T-helper 2 cell treated with Interferon-gamma antibody and Interleukin-4, amounts not matched to agents 5 μg/mL and 100 μg/mL, for 36 hours (primary cell): ENCODE data around the gene TMUB2.

ENCODE experiments used
- DNase-seq: peaks from one replicate; pipeline ENCODE4 v3.0.0; 2021; ENCODE audit warnings: low spot score
- H3K27ac Mint-ChIP-seq: one replicate; pipeline ENCODE4 v1.8.0; 2021; ENCODE audit warnings: mild to moderate bottlenecking, mixed read lengths
- H3K27me3 Mint-ChIP-seq: one replicate; pipeline ENCODE4 v1.8.0; 2021; ENCODE audit warnings: low read depth, mixed read lengths
- H3K36me3 Mint-ChIP-seq: one replicate; pipeline ENCODE4 v1.8.0; 2021; ENCODE audit warnings: low read depth, mixed read lengths
- H3K4me1 Mint-ChIP-seq: one replicate; pipeline ENCODE4 v1.8.0; 2021; ENCODE audit warnings: low read depth, mixed read lengths
- H3K4me3 Mint-ChIP-seq: one replicate; pipeline ENCODE4 v1.8.0; 2022; ENCODE audit warnings: mild to moderate bottlenecking, moderate library complexity, mixed read lengths
- H3K9me3 Mint-ChIP-seq: one replicate; pipeline ENCODE4 v1.8.0; 2021; ENCODE audit warnings: mixed read lengths

Gene TMUB2

DNA sequence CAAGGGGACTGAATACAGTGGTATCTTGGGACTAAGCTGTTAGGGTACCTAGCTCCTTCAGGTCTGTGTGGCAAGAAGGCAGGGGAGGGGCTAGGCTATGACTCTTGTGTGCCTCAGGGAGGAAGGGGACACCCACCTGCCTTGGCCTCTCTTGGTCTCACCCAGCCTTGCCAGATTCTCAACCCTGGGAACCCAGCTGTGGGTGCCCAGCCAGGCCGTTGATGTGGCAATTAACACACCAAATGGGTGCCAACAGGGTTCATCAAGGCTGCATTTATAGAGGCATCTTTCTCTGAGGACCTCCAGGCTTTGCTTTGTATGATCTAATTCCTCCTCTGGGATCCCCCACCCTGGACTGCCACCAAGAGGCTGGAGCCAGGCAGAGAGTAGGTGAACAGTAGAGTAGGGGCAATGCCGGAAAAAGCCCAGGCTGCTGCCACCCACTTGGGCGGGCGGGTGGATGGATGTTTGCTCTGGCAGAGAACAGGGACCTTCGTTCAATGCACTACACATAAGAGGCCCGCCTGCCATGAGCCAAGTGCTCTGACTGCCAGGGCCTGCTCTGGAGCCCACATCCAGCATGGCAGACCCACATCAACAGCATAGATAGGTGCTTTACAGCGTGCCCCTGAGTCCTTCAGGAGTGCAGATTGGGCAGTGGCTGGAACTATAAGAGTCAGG is 19.5 kb upstream of the TMUB2 start:
- H3K4me1 Mint-ChIP-seq, result no peaks in the 10 kb centered on the region
- H3K36me3 Mint-ChIP-seq, result peaks cover 3% of the 10 kb centered on the region
- DNase-seq, result no peak
- no peak overlapping the region for H3K4me3 Mint-ChIP-seq
- H3K9me3 Mint-ChIP-seq, result no peaks in the 10 kb centered on the region
- no peaks in the 10 kb centered on the region for H3K27me3 Mint-ChIP-seq
- no peak overlapping the region for H3K27ac Mint-ChIP-seq

DNA sequence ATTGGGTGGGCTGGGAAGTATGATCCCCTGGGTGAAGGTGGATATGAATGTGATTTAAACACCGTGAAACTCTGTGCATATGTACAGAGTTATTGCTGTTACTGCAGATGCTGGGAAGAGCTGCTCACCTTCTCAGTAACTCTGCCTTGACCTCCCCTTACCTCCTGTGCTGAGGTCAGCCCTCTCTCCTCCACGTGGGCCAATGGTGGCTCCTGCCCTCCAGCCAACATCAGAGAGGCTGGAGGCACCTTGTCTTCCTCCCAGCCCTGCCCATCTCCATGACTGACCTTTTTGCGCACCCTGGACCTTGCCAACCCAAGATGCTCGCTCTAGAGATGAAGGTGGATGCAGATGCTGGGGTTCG is 16.7 kb upstream of the TMUB2 start:
- no peak for DNase-seq
- Mint-ChIP-seq H3K36me3 (peaks cover 3% of the 10 kb centered on the region), H3K4me3 (no peak overlapping the region), H3K4me1 (no peaks in the 10 kb centered on the region), H3K27me3 (no peaks in the 10 kb centered on the region), H3K27ac (no peak overlapping the region), H3K9me3 (no peaks in the 10 kb centered on the region)

DNA sequence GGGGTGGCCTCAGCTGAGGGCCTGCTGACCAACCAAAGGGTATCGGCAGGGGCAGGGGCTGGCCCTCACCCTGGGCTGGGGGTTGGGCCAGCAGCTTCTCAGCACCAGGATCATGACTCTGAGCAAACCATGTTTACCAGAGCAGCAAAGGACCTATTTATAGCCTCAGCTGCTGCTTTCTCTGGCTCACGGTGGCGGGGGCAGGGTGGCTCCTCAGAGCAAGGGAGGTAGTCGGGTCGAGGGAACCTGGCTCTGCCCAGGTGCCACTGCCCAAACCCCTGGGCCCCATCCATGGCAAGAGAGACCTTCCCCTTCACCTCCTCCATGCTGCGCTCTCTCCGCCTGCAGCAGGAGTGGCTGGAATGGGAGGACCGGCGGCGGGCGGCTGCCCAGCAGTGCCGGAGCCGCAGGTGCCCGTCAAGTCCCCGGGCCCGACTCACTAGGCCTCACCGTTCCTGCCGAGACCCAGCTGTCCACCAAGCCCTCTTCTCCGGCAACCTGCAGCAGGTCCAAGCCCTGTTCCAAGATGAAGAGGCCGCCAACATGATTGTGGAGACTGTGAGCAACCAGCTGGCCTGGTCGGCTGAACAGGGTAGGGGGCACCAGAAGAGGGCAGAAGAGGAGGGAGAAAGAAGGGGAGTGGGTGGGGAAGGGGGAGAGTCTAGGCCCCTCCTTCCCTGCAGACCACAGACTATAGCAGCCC is 16.1 kb upstream of the TMUB2 start, which contains the start of gene ASB16:
Gene ASB16, plus strand, starts transcription at position 206 of the 703 bp plus-strand sequence. Its CDS starts 86 bp downstream, at position 292.
- peaks cover 6% of the 10 kb centered on the region for H3K36me3 Mint-ChIP-seq
- no peak within 1 kb of the TSS for H3K27ac Mint-ChIP-seq
- H3K4me3 Mint-ChIP-seq, result no peak within 1 kb of the TSS
- no peak for DNase-seq
- no peaks in the 10 kb centered on the region for H3K4me1 Mint-ChIP-seq
- no peaks in the 10 kb centered on the region for H3K27me3 Mint-ChIP-seq
- no peaks in the 10 kb centered on the region for H3K9me3 Mint-ChIP-seq

DNA sequence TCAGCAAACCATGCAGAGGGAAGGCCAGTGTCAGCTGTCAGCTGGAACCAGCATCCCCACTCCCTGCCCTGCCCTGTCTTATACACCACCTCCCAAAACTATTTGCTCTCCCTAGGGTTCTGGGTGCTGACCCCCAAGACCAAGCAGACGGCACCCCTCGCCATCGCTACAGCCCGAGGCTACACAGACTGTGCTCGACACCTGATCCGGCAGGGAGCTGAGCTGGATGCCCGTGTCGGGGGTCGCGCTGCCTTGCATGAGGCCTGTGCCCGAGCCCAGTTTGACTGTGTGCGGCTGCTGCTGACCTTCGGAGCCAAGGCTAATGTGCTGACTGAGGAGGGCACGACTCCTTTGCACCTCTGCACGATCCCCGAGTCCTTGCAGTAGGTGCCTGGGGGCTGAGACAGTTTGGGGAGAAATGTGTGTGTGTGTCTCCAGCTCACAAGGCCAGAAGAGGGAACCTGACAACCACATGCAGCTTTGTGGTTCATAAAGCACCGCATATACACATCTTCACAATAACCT is 14.8 kb upstream of the TMUB2 start:
- no peaks in the 10 kb centered on the region for H3K4me1 Mint-ChIP-seq
- H3K27ac Mint-ChIP-seq, result no peak overlapping the region
- H3K4me3 Mint-ChIP-seq, result no peak overlapping the region

DNA sequence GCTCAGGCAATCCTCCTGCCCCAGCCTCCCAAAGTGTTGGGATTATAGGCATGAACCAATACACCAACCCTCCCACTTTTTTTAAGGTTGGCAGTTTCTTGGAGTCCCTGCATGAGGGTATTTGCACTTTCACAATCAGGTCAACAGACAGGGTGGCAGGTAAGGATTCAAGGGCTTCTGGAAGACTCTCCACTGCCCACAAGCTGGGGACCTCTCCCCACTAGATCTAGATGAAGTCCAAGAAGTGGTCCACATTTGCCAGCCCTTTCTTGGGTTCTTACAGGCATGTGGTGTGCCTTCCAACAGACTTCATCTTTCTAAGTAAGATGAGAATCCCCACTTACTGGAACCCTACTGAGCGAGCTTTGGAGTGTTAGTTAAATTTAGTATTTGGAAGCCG is 12.3 kb upstream of the TMUB2 start:
- no peaks in the 10 kb centered on the region for H3K9me3 Mint-ChIP-seq
- no peaks in the 10 kb centered on the region for H3K27me3 Mint-ChIP-seq
- H3K4me3 Mint-ChIP-seq, result no peak overlapping the region
- DNase-seq, result no peak
- peaks cover 19% of the 10 kb centered on the region for H3K36me3 Mint-ChIP-seq
- no peaks in the 10 kb centered on the region for H3K4me1 Mint-ChIP-seq
- no peak overlapping the region for H3K27ac Mint-ChIP-seq

More for the DNA sequence above, 14.8 kb upstream of the TMUB2 start:
- no peak for DNase-seq
- H3K9me3 Mint-ChIP-seq, result no peaks in the 10 kb centered on the region
- H3K27me3 Mint-ChIP-seq, result no peaks in the 10 kb centered on the region
- peaks cover 11% of the 10 kb centered on the region for H3K36me3 Mint-ChIP-seq

DNA sequence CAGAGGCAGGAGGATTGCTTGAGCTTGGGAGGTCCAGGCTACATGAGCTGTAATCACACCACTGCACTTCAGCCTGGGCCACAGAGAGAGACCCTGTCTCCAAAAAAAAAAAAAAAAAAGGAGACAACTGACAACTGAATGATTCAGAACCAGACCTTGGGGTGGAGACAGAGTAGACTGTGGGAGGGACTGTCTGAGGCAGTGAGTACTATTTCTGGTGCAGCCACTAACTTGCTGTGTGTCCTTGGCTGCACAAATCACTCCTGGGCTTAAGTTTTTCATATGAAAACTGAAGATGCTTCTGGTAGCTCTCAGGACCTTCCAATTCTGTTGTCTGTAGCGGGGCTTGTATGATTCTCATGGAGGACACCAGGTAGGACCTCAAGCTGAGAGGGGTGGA is 10.5 kb upstream of the TMUB2 start:
- Mint-ChIP-seq H3K4me3 (no peak overlapping the region), H3K4me1 (no peaks in the 10 kb centered on the region), H3K36me3 (peaks cover 19% of the 10 kb centered on the region), H3K9me3 (no peaks in the 10 kb centered on the region), H3K27ac (no peak overlapping the region), H3K27me3 (no peaks in the 10 kb centered on the region)
- no peak for DNase-seq

DNA sequence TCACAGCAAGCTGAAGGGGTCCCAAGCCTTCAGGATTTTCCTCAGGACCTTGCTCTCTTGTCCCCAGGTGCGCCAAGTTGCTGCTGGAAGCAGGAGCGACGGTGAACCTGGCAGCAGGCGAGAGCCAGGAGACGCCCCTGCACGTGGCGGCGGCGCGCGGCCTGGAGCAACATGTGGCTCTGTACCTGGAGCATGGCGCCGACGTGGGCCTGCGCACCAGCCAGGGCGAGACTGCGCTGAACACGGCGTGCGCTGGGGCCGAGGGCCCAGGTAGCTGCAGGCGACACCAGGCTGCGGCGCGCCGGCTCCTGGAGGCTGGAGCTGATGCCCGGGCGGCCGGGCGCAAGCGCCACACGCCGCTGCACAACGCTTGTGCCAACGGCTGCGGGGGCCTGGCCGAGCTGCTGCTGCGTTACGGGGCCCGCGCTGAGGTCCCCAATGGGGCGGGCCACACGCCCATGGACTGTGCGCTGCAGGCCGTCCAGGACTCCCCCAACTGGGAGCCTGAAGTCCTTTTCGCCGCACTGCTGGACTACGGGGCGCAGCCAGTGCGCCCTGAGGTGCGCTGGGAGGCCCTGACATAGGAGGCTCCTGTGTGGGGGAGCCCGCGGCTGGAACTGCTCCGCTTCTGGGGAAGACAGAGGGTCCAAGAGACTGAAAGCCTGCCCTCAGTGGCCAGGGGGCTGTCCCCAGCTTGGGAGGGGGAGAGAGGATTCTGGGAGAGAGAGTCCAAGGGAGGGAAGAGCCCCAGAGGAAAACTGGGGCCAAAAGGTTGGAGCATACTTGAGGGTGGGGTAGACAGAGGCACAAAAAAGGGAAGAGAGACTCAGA is 9.9 kb upstream of the TMUB2 start:
- H3K4me1 Mint-ChIP-seq, result no peaks in the 10 kb centered on the region
- no peaks in the 10 kb centered on the region for H3K27me3 Mint-ChIP-seq
- peaks cover 23% of the 10 kb centered on the region for H3K36me3 Mint-ChIP-seq
- H3K27ac Mint-ChIP-seq, result no peak overlapping the region
- no peak overlapping the region for H3K4me3 Mint-ChIP-seq
- H3K9me3 Mint-ChIP-seq, result no peaks in the 10 kb centered on the region
- DNase-seq, result no peak

DNA sequence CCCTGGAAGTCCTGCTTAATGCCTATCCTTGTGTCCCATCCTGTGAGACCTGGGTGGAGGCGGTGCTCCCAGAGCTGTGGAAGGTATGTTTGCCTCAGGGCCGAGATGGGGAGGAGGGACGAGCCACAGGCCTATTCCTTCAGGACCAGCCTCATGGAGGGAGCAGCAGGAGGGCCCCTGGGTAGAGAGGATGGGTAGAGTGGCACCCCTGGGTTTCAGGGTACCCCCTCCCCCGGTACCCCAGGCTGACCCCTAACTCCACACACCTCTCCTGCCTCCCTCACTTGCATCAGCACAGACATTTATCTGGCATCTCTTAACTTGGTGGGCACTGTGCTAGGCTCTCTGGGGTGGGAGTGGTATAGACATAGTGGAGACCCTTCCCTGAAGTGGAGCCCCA is 9.1 kb upstream of the TMUB2 start:
- Mint-ChIP-seq H3K4me1 (peaks cover 2% of the 10 kb centered on the region), H3K27ac (no peak overlapping the region), H3K36me3 (peaks cover 25% of the 10 kb centered on the region), H3K9me3 (no peaks in the 10 kb centered on the region), H3K27me3 (no peaks in the 10 kb centered on the region), H3K4me3 (no peak overlapping the region)
- no peak for DNase-seq

DNA sequence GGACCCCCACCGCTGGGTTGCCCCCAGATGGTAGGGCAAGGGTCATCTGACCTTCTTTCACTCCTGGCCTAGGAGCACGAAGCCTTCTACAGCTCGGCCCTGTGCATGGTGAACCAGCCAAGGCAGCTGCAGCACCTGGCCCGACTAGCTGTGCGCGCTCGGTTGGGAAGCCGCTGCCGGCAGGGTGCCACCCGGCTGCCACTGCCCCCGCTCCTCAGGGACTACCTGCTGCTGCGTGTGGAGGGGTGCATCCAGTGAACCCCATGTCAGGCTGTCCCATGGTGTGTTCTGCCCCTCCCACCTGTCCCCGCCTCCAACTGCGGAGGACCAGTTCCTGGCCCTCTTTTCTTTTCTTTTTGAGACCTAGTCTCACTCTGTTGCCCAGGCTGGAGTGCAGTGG is 8.6 kb upstream of the TMUB2 start:
- Mint-ChIP-seq H3K4me1 (peaks cover 2% of the 10 kb centered on the region), H3K27me3 (no peaks in the 10 kb centered on the region), H3K9me3 (no peaks in the 10 kb centered on the region), H3K36me3 (peaks cover 25% of the 10 kb centered on the region), H3K4me3 (no peak overlapping the region), H3K27ac (no peak overlapping the region)
- DNase-seq, result no peak

DNA sequence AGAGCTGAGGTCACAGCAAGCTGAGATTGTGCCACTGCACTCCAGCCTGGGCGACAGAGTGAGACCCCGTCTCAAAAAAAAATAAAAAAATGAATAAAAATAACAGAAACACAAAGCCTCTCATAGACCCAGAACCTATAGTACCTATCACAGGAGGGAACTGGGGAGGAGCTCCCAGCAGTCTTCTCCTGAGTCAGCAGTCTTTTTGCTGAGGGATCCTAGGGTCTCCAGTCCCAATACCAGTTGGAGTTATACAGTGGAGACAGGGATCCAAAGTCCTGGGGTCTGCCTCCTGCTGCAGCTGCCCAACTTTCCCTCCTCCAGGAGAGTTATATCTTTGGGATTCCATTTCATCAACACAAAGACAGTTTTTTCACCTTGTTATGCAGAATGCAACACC is 3.7 kb upstream of the TMUB2 start:
- no peak overlapping the region for H3K27ac Mint-ChIP-seq
- H3K36me3 Mint-ChIP-seq, result peaks cover 23% of the 10 kb centered on the region
- no peak for DNase-seq
- no peaks in the 10 kb centered on the region for H3K9me3 Mint-ChIP-seq
- H3K27me3 Mint-ChIP-seq, result no peaks in the 10 kb centered on the region
- H3K4me1 Mint-ChIP-seq, result peaks cover 18% of the 10 kb centered on the region
- no peak overlapping the region for H3K4me3 Mint-ChIP-seq

DNA sequence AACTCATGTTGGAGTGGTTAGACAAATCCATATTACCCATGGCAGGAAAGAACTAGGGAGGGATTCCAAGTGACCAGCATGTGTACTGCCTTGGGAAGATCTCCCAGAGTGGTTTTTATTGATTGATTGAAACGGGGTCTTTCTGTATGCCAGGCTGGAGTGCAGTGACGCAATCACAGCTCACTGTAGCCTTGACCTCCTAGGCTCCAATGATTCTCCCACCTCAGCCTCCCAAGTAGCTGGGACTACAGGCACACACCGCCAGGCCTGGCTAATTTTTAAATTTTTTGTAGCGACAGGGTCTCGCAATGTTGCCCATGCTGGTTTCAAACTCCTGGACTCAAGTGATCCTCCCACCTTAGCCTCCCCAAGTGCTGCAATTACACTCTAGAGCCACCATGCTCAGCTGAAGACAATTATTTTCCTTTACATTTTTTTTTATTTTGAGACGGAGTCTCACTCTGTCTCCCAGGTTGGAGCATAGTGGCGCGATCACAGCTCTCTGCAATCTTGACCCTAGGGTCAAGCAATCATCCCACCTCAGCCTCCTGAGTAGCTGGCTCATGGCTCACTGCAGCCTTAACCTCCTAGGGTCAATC is 2.5 kb upstream of the TMUB2 start:
- H3K4me1 Mint-ChIP-seq, result peaks cover 24% of the 10 kb centered on the region
- H3K27ac Mint-ChIP-seq, result no peak overlapping the region
- no peaks in the 10 kb centered on the region for H3K27me3 Mint-ChIP-seq
- peak overlapping the region; percentile 34 for H3K4me3 Mint-ChIP-seq
- H3K36me3 Mint-ChIP-seq, result peaks cover 20% of the 10 kb centered on the region
- no peak for DNase-seq
- H3K9me3 Mint-ChIP-seq, result no peaks in the 10 kb centered on the region

DNA sequence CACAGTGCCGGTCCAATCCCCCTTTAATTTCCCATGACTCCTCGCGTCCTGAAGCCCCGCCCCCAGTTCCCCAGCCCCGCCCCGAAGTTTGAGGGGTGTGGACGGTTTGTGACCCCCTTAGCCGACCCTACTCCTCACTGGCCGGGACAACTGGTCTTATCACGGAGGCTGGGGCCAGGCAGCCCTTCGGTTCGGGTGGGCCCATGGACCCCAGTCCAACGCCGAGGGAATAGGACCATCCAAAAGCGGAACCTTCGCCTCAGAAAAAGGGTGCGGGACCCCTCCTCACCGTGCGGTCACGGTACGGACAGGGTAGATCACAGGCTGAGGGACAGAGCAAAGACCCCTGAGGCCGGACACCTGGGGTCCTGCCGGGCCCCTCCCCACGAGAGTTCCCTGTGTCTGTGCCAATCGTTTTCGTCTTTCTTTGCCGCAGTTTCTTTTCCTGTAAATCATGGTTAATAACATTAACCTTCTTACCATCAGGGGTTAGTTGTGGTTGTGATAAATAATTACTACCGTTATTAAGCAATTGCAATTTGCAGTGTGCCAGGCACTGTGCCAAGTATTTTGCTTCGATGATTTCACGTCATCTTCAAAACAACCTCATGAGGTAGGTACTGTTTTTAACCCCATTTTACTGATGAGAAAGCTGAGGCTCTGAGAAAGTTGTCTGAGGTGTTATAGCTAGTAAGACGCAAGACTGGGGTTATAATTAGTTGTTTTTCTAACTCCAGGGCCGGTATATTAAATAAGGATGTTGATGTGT is 543 bp downstream of the TMUB2 start:
- peak overlapping the region; percentile 99 for H3K27ac Mint-ChIP-seq
- peaks cover 24% of the 10 kb centered on the region for H3K36me3 Mint-ChIP-seq
- no peak for DNase-seq
- H3K4me1 Mint-ChIP-seq, result peaks cover 27% of the 10 kb centered on the region
- H3K4me3 Mint-ChIP-seq, result peak overlapping the region; percentile 99
- H3K27me3 Mint-ChIP-seq, result no peaks in the 10 kb centered on the region
- H3K9me3 Mint-ChIP-seq, result no peaks in the 10 kb centered on the region
